A673 (cell line): ENCODE data around the gene OFD1.

Source experiments
- EZH2 ChIP-seq: fragments of 200-600 bp; sonication (generic); IDR thresholded peaks from 2 replicates; pipeline ENCODE4 v1.6.1; 2017; ENCODE audit warnings: borderline replicate concordance, low read depth, mild to moderate bottlenecking, mixed read lengths, antibody characterized with exemption, low read length; ENCODE audit not compliant: poor library complexity, severe bottlenecking
- TF ChIP-seq, protein P1 (sequence below): fragments of 300-800, 200-600 bp; sonication (generic); conservative IDR thresholded peaks from 2 replicates; pipeline ENCODE4 v1.5.1; 2017; ENCODE audit warnings: low read depth, mild to moderate bottlenecking, antibody characterized with exemption, low read length, moderate library complexity, mixed read lengths

GRCh38 chrX:13692771-13693231, 41.7 kb upstream of the OFD1 start:
- TF ChIP-seq, protein P1, sequence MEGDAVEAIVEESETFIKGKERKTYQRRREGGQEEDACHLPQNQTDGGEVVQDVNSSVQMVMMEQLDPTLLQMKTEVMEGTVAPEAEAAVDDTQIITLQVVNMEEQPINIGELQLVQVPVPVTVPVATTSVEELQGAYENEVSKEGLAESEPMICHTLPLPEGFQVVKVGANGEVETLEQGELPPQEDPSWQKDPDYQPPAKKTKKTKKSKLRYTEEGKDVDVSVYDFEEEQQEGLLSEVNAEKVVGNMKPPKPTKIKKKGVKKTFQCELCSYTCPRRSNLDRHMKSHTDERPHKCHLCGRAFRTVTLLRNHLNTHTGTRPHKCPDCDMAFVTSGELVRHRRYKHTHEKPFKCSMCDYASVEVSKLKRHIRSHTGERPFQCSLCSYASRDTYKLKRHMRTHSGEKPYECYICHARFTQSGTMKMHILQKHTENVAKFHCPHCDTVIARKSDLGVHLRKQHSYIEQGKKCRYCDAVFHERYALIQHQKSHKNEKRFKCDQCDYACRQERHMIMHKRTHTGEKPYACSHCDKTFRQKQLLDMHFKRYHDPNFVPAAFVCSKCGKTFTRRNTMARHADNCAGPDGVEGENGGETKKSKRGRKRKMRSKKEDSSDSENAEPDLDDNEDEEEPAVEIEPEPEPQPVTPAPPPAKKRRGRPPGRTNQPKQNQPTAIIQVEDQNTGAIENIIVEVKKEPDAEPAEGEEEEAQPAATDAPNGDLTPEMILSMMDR: no peak
- no peak for TF ChIP-seq EZH2
